ENCODE data around the gene PLG. TPM values are rescaled to one million over a fixed set of nuclear protein-coding genes. Genes with fewer than 3 reads are reported as not detected.
"Not testable (repeated sequence)": the region's sequence is repeated elsewhere in the genome, so short reads cannot be mapped to it uniquely, and the experiment has no call there.

PLG gene
- total RNA-seq, 2 donors from 2014 or later = 0.17 TPM; not detected in 1

- H3K27me3 ChIP-seq (replicated peaks; ENCODE audit: insufficient read depth) = no peaks in the 10 kb centered on the region
- H3K4me3 ChIP-seq = peak overlapping the region; percentile 19 to 27
- no peaks in the 10 kb centered on the region for H3K9me3 ChIP-seq
- no peaks in the 10 kb centered on the region for H3K4me1 ChIP-seq (replicated peaks)
- no peak overlapping the region for H3K27ac ChIP-seq
- intact Hi-C loops (cut with DNase I) = no loop called here
- no peaks in the 10 kb centered on the region for H3K36me3 ChIP-seq
- 4% methylated on average over 13 of the region's 14 CpGs for WGBS
- TF ChIP-seq POLR2A (IDR thresholded peaks at IDR 0.05) = no peak
- TF ChIP-seq CTCF (IDR thresholded peaks at IDR 0.05) = peak in 2 of 4 experiments; percentile 12 to 18
- DNase-seq (ENCODE audit: low spot score) = peak; percentile 11
Observed at GRCh38 chr6:160679402-160679769, 22.7 kb upstream of the PLG start.

GRCh38 chr6:160685101-160685761 is 16.8 kb upstream of the PLG start:
- DNase-seq (ENCODE audit: low spot score); H3K36me3 ChIP-seq; intact Hi-C loops (cut with DNase I); H3K9me3 ChIP-seq; H3K27me3 ChIP-seq (replicated peaks; ENCODE audit: insufficient read depth); H3K4me1 ChIP-seq (replicated peaks); H3K4me3 ChIP-seq: not testable (repeated sequence)
- WGBS = 81% methylated on average over 32 of the region's 32 CpGs
- peak overlapping the region in 1 of 2 donors; percentile 46 for H3K27ac ChIP-seq

- DNase-seq (ENCODE audit: low spot score) = no peak
- intact Hi-C loops (cut with DNase I) = no loop called here
- TF ChIP-seq POLR2A (IDR thresholded peaks at IDR 0.05) (no peak), CTCF (IDR thresholded peaks at IDR 0.05) (no peak), POLR2AphosphoS5 (IDR thresholded peaks at IDR 0.05) (no peak)
Observed at GRCh38 chr6:160685762-160686450, 16.1 kb upstream of the PLG start.

GRCh38 chr6:160690458-160690857 is 11.6 kb upstream of the PLG start:
- no peaks in the 10 kb centered on the region for H3K36me3 ChIP-seq
- H3K4me3 ChIP-seq = no peak overlapping the region
- TF ChIP-seq CTCF (IDR thresholded peaks at IDR 0.05) (no peak), POLR2A (IDR thresholded peaks at IDR 0.05) (no peak), POLR2AphosphoS5 (IDR thresholded peaks at IDR 0.05) (no peak)
- H3K27ac ChIP-seq = no peak overlapping the region
- 93% methylated on average over 9 of the region's 9 CpGs for WGBS
- H3K9me3 ChIP-seq = no peaks in the 10 kb centered on the region
- no peaks in the 10 kb centered on the region for H3K27me3 ChIP-seq (replicated peaks; ENCODE audit: insufficient read depth)
- no peaks in the 10 kb centered on the region for H3K4me1 ChIP-seq (replicated peaks)
- no peak for DNase-seq (ENCODE audit: low spot score)
- intact Hi-C loops (cut with DNase I) = no loop called here

More at GRCh38 chr6:160685762-160686450, 16.1 kb upstream of the PLG start:
- H3K4me1 ChIP-seq (replicated peaks) = no peaks in the 10 kb centered on the region
- WGBS = 74% methylated on average over 5 of the region's 5 CpGs
- H3K4me3 ChIP-seq = no peak overlapping the region
- peak overlapping the region in 1 of 2 donors; percentile 46 for H3K27ac ChIP-seq
- H3K27me3 ChIP-seq (replicated peaks; ENCODE audit: insufficient read depth) = no peaks in the 10 kb centered on the region
- H3K36me3 ChIP-seq = no peaks in the 10 kb centered on the region
- no peaks in the 10 kb centered on the region for H3K9me3 ChIP-seq

GRCh38 chr6:160691617-160692016 is 10.4 kb upstream of the PLG start:
- Histone ChIP-seq H3K4me3 (no peak overlapping the region), H3K27ac (no peak overlapping the region), H3K4me1 (replicated peaks) (no peaks in the 10 kb centered on the region), H3K9me3 (no peaks in the 10 kb centered on the region), H3K36me3 (no peaks in the 10 kb centered on the region), H3K27me3 (replicated peaks; ENCODE audit: insufficient read depth) (no peaks in the 10 kb centered on the region)
- no peak for TF ChIP-seq POLR2AphosphoS5 (IDR thresholded peaks at IDR 0.05)
- no peak for TF ChIP-seq CTCF (IDR thresholded peaks at IDR 0.05)
- TF ChIP-seq POLR2A (IDR thresholded peaks at IDR 0.05) = no peak
- intact Hi-C loops (cut with DNase I) = no loop called here
- WGBS = 95% methylated on average over 5 of the region's 5 CpGs
- no peak for DNase-seq (ENCODE audit: low spot score)

Measured in prostate gland (tissue), 2 donors.